Esophagus (tissue), 2 donors: ENCODE results near the gene RBM22. TPM values are rescaled to one million over a fixed set of nuclear protein-coding genes. Genes with fewer than 3 reads are reported as not detected.

Source experiments
- H3K27ac ChIP-seq, 2 donors: one replicate each; pipeline ENCODE4 v1.5.1; 2013; ENCODE audit warnings: low read depth in 2 of 2, mild to moderate bottlenecking in 2 of 2, inconsistent platforms in 1 of 2, low read length in 1 of 2, moderate library complexity in 1 of 2
- H3K27me3 ChIP-seq, 2 donors: one replicate each; pipeline ENCODE4 v1.6.1; 2013; ENCODE audit warnings: low read length in 2 of 2, control low read depth in 1 of 2, mild to moderate bottlenecking in 1 of 2; ENCODE audit not compliant: insufficient read depth in 2 of 2, control insufficient read depth in 1 of 2
- H3K36me3 ChIP-seq, 2 donors: one replicate each; pipeline ENCODE4 v1.6.1; 2013; ENCODE audit warnings: low read length in 1 of 2; ENCODE audit not compliant: control insufficient read depth in 2 of 2, insufficient read depth in 2 of 2
- H3K4me1 ChIP-seq, 2 donors: one replicate each; pipeline ENCODE4 v1.6.1; 2013; ENCODE audit warnings: low read length in 1 of 2; ENCODE audit not compliant: control insufficient read depth in 2 of 2, insufficient read depth in 2 of 2
- H3K4me3 ChIP-seq, 2 donors: one replicate each; pipeline ENCODE4 v1.5.1; 2013; ENCODE audit warnings: low read length in 2 of 2, mild to moderate bottlenecking in 2 of 2, low read depth in 1 of 2, moderate library complexity in 1 of 2
- H3K9me3 ChIP-seq, 2 donors: one replicate each; pipeline ENCODE4 v1.6.1; 2013; ENCODE audit warnings: mild to moderate bottlenecking in 2 of 2, low read depth in 1 of 2, low read length in 1 of 2, moderate library complexity in 1 of 2; ENCODE audit not compliant: control insufficient read depth in 2 of 2, insufficient read depth in 1 of 2
- WGBS, 2 donors: extraction: QIAGEN DNeasy Blood & Tissue Kit; methylation state at CpG; one replicate each; pipeline ENCODE4 v1.1.7; 2013; 5-methylcytosine and 5-hydroxymethylcytosine counted together
- polyA plus RNA-seq, 2 donors: library from polyadenylated mRNA; stranded (reverse); fragments of 200-250 nt; gene quantifications; one replicate each; pipeline ENCODE4 v1.2.3, GENCODE V29; 2013
- donor health status: healthy with polysubstance abuse.
- donor health status: Bipolar disorder and iron deficiency.

The RBM22 gene
- polyA plus RNA-seq, 2 donors: 16.2 to 18.4 TPM

DNA sequence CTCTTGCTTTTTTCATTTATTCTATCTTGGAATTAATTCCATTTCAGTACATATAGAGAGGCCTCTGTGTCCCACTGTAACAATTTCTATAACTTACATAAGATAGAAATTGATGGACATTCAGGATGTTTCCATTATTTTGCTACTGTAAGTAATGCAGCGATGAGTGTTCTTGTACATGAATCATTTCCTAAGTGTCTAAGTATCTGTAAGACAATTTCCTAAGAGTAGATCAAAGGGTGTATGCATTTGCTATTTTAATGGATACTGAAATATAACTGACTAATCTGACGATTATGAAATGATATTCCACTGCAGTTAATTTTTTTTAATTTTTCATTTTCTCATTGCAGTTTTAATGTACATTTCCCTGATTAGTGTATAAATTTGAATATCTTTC is 23.0 kb upstream of the RBM22 start:
- Histone ChIP-seq H3K9me3 (no peaks in the 10 kb centered on the region), H3K27me3 (no peaks in the 10 kb centered on the region), H3K4me3 (no peak overlapping the region), H3K27ac (no peak overlapping the region), H3K4me1 (no peaks in the 10 kb centered on the region), H3K36me3 (peaks cover 2 to 6% of the 10 kb centered on the region in 2 donors)
- 87 to 89% methylated on average over 2 of the region's 2 CpGs for WGBS, 2 donors

DNA sequence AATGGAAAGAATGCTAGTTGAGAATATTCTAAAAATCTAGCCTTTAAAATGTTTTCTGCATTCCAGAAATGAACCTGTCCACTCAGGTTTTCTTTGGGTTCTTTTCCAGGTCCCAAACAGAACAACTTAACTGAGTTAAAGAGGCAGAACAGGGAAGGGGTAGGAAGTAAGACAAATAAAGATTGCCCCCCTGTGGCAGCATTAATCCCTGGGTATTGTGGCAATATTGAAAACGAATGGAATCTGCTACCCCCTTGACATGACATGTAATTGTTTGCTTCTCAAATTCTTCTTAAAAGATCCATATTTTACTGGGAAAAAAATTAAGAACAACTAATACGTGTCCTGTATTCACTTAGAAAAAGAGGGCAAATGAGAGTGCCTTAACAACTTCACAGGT is 9.3 kb upstream of the RBM22 start:
- WGBS, 2 donors: 59 to 67% methylated on average over 2 of the region's 2 CpGs
- peaks cover 7 to 20% of the 10 kb centered on the region in 2 donors for H3K36me3 ChIP-seq

DNA sequence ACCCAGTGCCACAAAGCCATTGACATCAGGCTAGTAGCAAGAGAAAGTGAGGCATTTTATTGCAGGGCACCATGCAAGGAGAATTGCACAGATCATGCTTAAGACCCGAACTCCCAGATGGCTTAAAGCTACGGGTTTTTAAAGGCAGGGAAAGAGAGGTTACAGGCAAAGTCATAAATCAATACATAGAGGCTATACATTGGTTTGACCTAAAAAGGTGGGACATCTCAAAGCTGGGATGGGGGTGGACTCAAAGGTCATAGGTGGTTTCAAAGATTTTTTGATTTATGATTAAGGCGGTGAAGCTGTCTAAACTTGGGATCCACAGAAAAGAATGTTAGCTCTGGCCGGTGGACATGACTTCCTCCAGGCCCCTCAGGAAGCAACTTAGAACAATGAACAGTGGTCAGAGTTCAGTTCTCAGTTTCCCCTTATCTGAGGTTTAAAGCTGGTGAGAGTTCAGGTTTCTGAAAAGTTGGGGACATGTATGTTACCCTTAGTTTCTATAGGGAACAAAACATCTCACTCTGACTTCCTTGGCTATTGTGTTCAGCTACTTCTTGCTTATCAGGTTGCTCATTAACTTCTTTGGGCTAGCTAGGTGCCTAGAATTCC is 6.0 kb upstream of the RBM22 start:
- H3K27ac ChIP-seq: no peak overlapping the region
- no peak overlapping the region for H3K4me3 ChIP-seq
- H3K27me3 ChIP-seq: no peaks in the 10 kb centered on the region
- H3K36me3 ChIP-seq: peaks cover 7 to 10% of the 10 kb centered on the region in 2 donors
- H3K9me3 ChIP-seq: no peaks in the 10 kb centered on the region
- 64 to 73% methylated on average over 4 of the region's 4 CpGs for WGBS, 2 donors
- H3K4me1 ChIP-seq: no peaks in the 10 kb centered on the region

More for the DNA sequence above, 9.3 kb upstream of the RBM22 start:
- no peaks in the 10 kb centered on the region for H3K9me3 ChIP-seq
- no peak overlapping the region for H3K27ac ChIP-seq
- H3K27me3 ChIP-seq: no peaks in the 10 kb centered on the region
- H3K4me1 ChIP-seq: no peaks in the 10 kb centered on the region
- no peak overlapping the region for H3K4me3 ChIP-seq

DNA sequence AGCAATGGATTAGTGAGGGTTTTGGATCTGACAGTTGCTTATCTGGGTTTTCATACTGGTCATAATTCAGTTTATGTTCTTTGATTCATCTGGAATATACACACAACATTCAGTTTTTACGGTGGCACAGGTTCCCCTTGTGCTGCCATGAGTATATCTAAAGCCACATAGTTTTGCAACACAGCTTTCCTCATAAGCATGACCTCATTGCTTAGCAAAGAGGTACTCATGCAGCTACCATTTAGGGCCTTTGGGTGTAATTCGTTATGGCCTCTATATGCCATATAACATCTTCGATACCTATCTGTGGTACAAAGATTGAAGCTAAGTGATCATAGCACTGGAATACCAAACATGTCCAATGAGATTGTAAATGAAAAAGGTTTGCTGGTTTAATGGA is 2.9 kb upstream of the RBM22 start:
- Histone ChIP-seq H3K9me3 (no peaks in the 10 kb centered on the region), H3K4me1 (no peaks in the 10 kb centered on the region), H3K27ac (no peak overlapping the region), H3K4me3 (no peak overlapping the region), H3K36me3 (peaks cover 0 to 4% of the 10 kb centered on the region in 2 donors), H3K27me3 (no peaks in the 10 kb centered on the region)
- WGBS, 2 donors: 83 to 85% methylated on average over 3 of the region's 3 CpGs

DNA sequence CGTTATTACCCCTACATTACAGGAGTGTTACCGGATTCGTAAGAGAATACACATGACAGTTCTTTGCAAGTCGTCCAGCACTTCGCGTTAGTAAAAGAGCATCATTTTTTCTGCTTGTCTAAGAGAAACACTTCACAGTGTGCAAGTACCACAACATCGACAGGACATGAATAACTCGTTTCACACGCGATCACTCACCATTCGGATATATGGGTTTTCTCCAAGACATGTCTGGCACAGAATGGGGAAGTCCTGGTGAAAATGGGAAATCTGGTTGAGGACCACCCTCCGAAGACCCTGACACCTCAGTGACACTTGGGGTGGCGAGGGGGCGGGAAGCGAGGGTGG is 642 bp downstream of the RBM22 start:
- no peaks in the 10 kb centered on the region for H3K4me1 ChIP-seq
- no peaks in the 10 kb centered on the region for H3K27me3 ChIP-seq
- no peaks in the 10 kb centered on the region for H3K9me3 ChIP-seq
- peak overlapping the region; percentile 91 to 98 for H3K27ac ChIP-seq
- peak overlapping the region; percentile 89 for H3K4me3 ChIP-seq
- H3K36me3 ChIP-seq: peaks cover 2 to 6% of the 10 kb centered on the region in 2 donors
- WGBS, 2 donors: 1 to 3% methylated on average over 15 of the region's 15 CpGs

DNA sequence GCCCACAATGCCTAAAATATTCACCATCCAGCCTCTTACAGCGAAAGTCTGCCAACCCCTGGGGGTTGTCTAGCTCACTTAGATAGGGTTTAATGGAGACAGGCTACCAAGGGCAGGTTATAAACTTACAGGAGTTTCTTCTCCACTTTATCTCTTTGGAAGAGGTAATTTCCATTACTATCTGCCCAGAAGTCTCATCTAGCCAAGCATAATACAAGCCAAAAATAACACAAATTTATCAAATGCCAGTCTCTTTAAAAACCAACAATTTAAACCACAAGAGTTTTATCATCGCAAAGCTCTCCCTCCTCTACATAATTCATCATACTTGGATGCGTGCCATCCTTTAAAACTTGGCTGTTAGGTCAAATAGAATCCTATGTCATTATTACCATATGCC is 6.2 kb downstream of the RBM22 start:
- Histone ChIP-seq H3K36me3 (peaks cover 28% of the 10 kb centered on the region in 2 donors), H3K4me3 (no peak overlapping the region), H3K9me3 (no peaks in the 10 kb centered on the region), H3K4me1 (no peaks in the 10 kb centered on the region), H3K27me3 (no peaks in the 10 kb centered on the region), H3K27ac (no peak overlapping the region)
- WGBS, 2 donors: 77% methylated on average over 3 of the region's 3 CpGs

DNA sequence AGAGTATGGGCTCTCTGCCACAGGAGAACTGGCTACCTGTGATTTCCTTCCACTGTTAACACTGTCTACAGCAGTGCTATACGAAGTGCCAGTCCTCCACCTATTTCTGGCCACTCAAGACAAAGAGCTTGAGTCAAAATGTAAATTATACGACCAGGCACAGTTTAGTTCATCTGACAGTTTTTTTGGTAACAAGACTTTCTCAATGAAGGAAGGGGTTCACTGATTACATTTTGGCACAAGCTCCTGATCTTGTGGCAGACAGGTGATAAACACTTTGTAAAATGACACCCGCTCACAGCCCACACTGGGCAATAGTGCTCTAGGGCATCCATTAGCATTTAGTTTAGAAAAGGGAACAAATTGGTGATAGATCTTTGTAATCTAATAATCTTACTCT is 8.6 kb downstream of the RBM22 start:
- 85% methylated on average over 3 of the region's 3 CpGs for WGBS, 2 donors
- Histone ChIP-seq H3K27me3 (no peaks in the 10 kb centered on the region), H3K4me3 (no peak overlapping the region), H3K9me3 (no peaks in the 10 kb centered on the region), H3K27ac (no peak overlapping the region), H3K4me1 (no peaks in the 10 kb centered on the region), H3K36me3 (peaks cover 26% of the 10 kb centered on the region in 2 donors)

DNA sequence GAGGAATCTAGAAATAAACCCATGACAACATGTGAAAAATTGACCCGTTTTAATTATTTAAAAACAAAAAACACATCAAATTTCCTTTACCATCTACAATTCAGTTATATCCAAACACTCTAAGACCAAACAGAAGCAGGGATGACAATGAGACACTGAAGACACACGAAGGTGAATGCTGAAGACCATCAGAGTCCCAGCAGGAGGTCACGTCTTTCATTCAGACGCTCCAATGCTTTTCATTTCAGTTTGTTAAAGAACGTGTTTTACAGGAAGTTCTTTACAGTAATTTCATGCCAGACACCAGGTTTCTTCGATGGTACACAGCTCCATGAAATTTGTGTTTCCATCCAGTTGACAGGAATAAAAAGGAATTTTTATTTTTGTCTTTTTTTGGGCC is 10.1 kb downstream of the RBM22 start:
- Histone ChIP-seq H3K4me1 (no peaks in the 10 kb centered on the region), H3K4me3 (no peak overlapping the region), H3K36me3 (peaks cover 24 to 26% of the 10 kb centered on the region in 2 donors), H3K9me3 (no peaks in the 10 kb centered on the region), H3K27me3 (no peaks in the 10 kb centered on the region), H3K27ac (no peak overlapping the region)
- 69 to 72% methylated on average over 6 of the region's 6 CpGs for WGBS, 2 donors

DNA sequence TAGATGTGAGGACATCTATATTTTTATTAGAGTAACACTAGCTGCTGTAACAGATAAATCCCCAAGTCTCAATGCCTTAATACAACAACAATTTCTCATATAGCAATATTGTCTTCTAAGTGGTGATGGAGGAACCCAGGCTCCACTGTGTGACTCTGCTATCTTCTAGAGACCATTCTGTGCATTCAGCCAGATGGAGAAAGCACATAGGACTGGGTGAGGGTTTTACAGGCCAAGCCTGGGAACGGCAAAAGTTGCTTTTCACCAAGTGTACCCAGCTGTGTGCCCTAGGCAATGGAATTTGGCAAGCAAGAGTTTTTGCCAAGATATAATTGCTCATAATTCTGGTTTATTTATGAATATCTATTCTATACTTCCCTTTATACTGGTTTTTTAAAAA is 11.7 kb downstream of the RBM22 start:
- Histone ChIP-seq H3K9me3 (no peaks in the 10 kb centered on the region), H3K4me3 (no peak overlapping the region), H3K27ac (no peak overlapping the region), H3K4me1 (no peaks in the 10 kb centered on the region), H3K27me3 (no peaks in the 10 kb centered on the region), H3K36me3 (peaks cover 15 to 21% of the 10 kb centered on the region in 2 donors)
- 57 to 68% methylated on average over 1 of the region's 1 CpG for WGBS, 2 donors

DNA sequence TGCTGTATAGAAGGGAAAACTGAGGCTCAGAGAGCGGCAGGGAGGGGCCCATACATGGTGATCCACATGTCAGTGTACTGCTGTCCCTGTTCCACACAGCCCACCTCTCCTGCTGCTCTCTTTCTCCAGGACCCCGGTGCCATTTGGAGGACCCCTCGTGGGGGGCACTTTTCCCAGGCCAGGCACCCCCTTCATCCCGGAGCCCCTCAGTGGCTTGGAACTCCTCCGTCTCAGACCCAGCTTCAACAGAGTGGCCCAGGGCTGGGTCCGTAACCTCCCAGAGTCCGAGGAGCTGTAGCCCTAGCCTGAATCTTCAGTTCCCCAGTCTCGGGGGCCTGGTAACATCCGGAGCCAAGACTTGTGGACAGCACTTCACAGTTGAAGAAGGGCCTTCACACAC is 24.3 kb downstream of the RBM22 start:
- no peaks in the 10 kb centered on the region for H3K9me3 ChIP-seq
- H3K27me3 ChIP-seq: no peaks in the 10 kb centered on the region
- WGBS, 2 donors: 91 to 93% methylated on average over 9 of the region's 9 CpGs
- H3K4me1 ChIP-seq: peaks cover 0 to 9% of the 10 kb centered on the region in 2 donors
- H3K4me3 ChIP-seq: no peak overlapping the region
- no peaks in the 10 kb centered on the region for H3K36me3 ChIP-seq
- no peak overlapping the region for H3K27ac ChIP-seq
